Endodermal cell (in vitro differentiated cells): ENCODE results near the gene TBK1. TPM values are rescaled to one million over a fixed set of nuclear protein-coding genes. Genes with fewer than 3 reads are reported as not detected.

Source experiments
- DNase-seq: peaks from one replicate; pipeline ENCODE4 v3.0.0-alpha.2; 2017
- H3K27ac ChIP-seq: 2 replicates; pipeline ENCODE4 v1.5.1; 2013; ENCODE audit warnings: mild to moderate bottlenecking, low read depth, low read length, moderate library complexity
- H3K27me3 ChIP-seq: 2 replicates; pipeline ENCODE4 v1.6.1; 2013; ENCODE audit warnings: mild to moderate bottlenecking, low read length, moderate library complexity; ENCODE audit not compliant: insufficient read depth, control insufficient read depth, poor library complexity, severe bottlenecking
- H3K36me3 ChIP-seq: 2 replicates; pipeline ENCODE4 v1.7.0; 2013; ENCODE audit warnings: mild to moderate bottlenecking, low read length, moderate library complexity; ENCODE audit not compliant: control insufficient read depth, insufficient read depth
- H3K4me1 ChIP-seq: one replicate; pipeline ENCODE4 v1.7.0; 2013; ENCODE audit warnings: low read length; ENCODE audit not compliant: control insufficient read depth, insufficient read depth
- H3K4me3 ChIP-seq: 2 replicates; pipeline ENCODE4 v1.5.1; 2013; ENCODE audit warnings: mild to moderate bottlenecking, low read length, moderate library complexity
- H3K9ac ChIP-seq: 2 replicates; pipeline ENCODE4 v1.6.1; 2013; ENCODE audit warnings: mild to moderate bottlenecking, low read length, moderate library complexity; ENCODE audit not compliant: poor library complexity, severe bottlenecking; ENCODE audit errors: extremely low read depth
- H3K9me3 ChIP-seq: 2 replicates; pipeline ENCODE4 v1.6.1; 2013; ENCODE audit warnings: mild to moderate bottlenecking, low read length, moderate library complexity; ENCODE audit not compliant: control insufficient read depth
- H3K27ac Mint-ChIP-seq: 2 replicates; pipeline ENCODE4 v1.8.0; 2020; ENCODE audit warnings: mixed read lengths
- H3K27me3 Mint-ChIP-seq: 2 replicates; pipeline ENCODE4 v1.8.0; 2021; ENCODE audit warnings: mild to moderate bottlenecking, mixed read lengths; ENCODE audit not compliant: insufficient read depth
- H3K36me3 Mint-ChIP-seq: 2 replicates; pipeline ENCODE4 v1.8.0; 2020; ENCODE audit warnings: low read depth, mixed read lengths
- H3K4me1 Mint-ChIP-seq: 2 replicates; pipeline ENCODE4 v1.8.0; 2020; ENCODE audit warnings: mixed read lengths
- H3K4me3 Mint-ChIP-seq: 2 replicates; pipeline ENCODE4 v1.8.0; 2020; ENCODE audit warnings: mild to moderate bottlenecking, moderate library complexity, mixed read lengths
- H3K9me3 Mint-ChIP-seq: 2 replicates; pipeline ENCODE4 v1.8.0; 2020; ENCODE audit warnings: mild to moderate bottlenecking, mixed read lengths
- CTCF ChIP-seq: fragments of 200-600 bp; sonication (generic); conservative IDR thresholded peaks from 2 replicates; pipeline ENCODE4 v1.5.0; 2021; ENCODE audit warnings: antibody characterized with exemption, mild to moderate bottlenecking
- WGBS, 2 experiments: methylation state at CpG; one replicate each; pipeline versions ENCODE4 v1.1.5 to v1.1.7; 2013; ENCODE audit warnings: missing lambda C conversion rate in 2 of 2, mixed read lengths in 1 of 2; ENCODE audit not compliant: insufficient coverage in 1 of 2, insufficient read length in 1 of 2; 5-methylcytosine and 5-hydroxymethylcytosine counted together
- total RNA-seq, 2 donors: library from RNA; stranded (reverse); fragmentation: NEBNext Ultra II Directional in 1 of 2; extraction: Animal tissue kit (Norgen Biotek cat#: 25700) in 1 of 2; gene quantifications; 2 replicates in 1 of 2; 3 replicates in 1 of 2; pipeline ENCODE4 v1.2.1, GENCODE V29; 2021

Gene TBK1
- total RNA-seq, 2 donors from 2014 or later: 23.9 to 25.1 TPM

GRCh38 chr12:64452559-64453329 lies 824 bp downstream of the TBK1 start:
- TF ChIP-seq CTCF: no peak
- WGBS, 2 experiments: 4 to 5% methylated on average over 12 to 16 of the region's 16 CpGs
- no peaks in the 10 kb centered on the region for H3K9me3 Mint-ChIP-seq
- H3K9me3 ChIP-seq: no peaks in the 10 kb centered on the region
- H3K36me3 Mint-ChIP-seq: peaks cover 23% of the 10 kb centered on the region
- peaks cover 3% of the 10 kb centered on the region for H3K4me1 ChIP-seq
- peak overlapping the region; percentile 92 for H3K4me3 Mint-ChIP-seq
- H3K4me3 ChIP-seq: peak overlapping the region; percentile 100
- peak overlapping the region; percentile 84 for H3K9ac ChIP-seq
- no peaks in the 10 kb centered on the region for H3K27me3 Mint-ChIP-seq
- H3K27ac ChIP-seq: peak overlapping the region; percentile 73
- no peak for DNase-seq
- H3K36me3 ChIP-seq: peaks cover 30% of the 10 kb centered on the region
- peaks cover 17% of the 10 kb centered on the region for H3K4me1 Mint-ChIP-seq
- no peaks in the 10 kb centered on the region for H3K27me3 ChIP-seq
- H3K27ac Mint-ChIP-seq: peak overlapping the region; percentile 88

- Histone ChIP-seq H3K9me3 (no peaks in the 10 kb centered on the region), H3K27ac (no peak overlapping the region), H3K4me3 (no peak overlapping the region), H3K36me3 (peaks cover 28% of the 10 kb centered on the region), H3K9ac (no peak overlapping the region), H3K27me3 (no peaks in the 10 kb centered on the region), H3K4me1 (peaks cover 3% of the 10 kb centered on the region)
- no peak overlapping the region for H3K27ac Mint-ChIP-seq
- no peak overlapping the region for H3K4me3 Mint-ChIP-seq
- H3K27me3 Mint-ChIP-seq: no peaks in the 10 kb centered on the region
- H3K36me3 Mint-ChIP-seq: peaks cover 22% of the 10 kb centered on the region
- DNase-seq: no peak
- H3K9me3 Mint-ChIP-seq: no peaks in the 10 kb centered on the region
- TF ChIP-seq CTCF: no peak
- peaks cover 21% of the 10 kb centered on the region for H3K4me1 Mint-ChIP-seq
- 100% methylated on average over 1 of the region's 1 CpG; no CpG with 5 or more reads in 1 of the 2 experiments for whole genome bisulfite sequencing, 2 experiments
Measured at GRCh38 chr12:64455506-64455905, 3.6 kb downstream of the TBK1 start.

GRCh38 chr12:64456119-64456518 lies 4.2 kb downstream of the TBK1 start:
- H3K27ac ChIP-seq: no peak overlapping the region

More at GRCh38 chr12:64456119-64456518, 4.2 kb downstream of the TBK1 start:
- H3K36me3 ChIP-seq: peaks cover 29% of the 10 kb centered on the region
- no peak overlapping the region for H3K9ac ChIP-seq
- Mint-ChIP-seq H3K9me3 (no peaks in the 10 kb centered on the region), H3K4me1 (peaks cover 15% of the 10 kb centered on the region), H3K4me3 (no peak overlapping the region), H3K36me3 (peaks cover 24% of the 10 kb centered on the region), H3K27ac (no peak overlapping the region), H3K27me3 (no peaks in the 10 kb centered on the region)
- TF ChIP-seq CTCF: no peak
- DNase-seq: no peak
- no peaks in the 10 kb centered on the region for H3K27me3 ChIP-seq
- no peak overlapping the region for H3K4me3 ChIP-seq
- H3K9me3 ChIP-seq: no peaks in the 10 kb centered on the region
- peaks cover 3% of the 10 kb centered on the region for H3K4me1 ChIP-seq
